HEK293T (cell line): Measurements from ENCODE around the gene CRISP2.

Experiments used
- CTCF ChIA-PET: fragments of 350-600 bp; formaldehyde crosslinking; extraction: SDS; loops from one replicate; lab custom pipeline; 2021; ENCODE audit warnings: antibody characterized with exemption, inconsistent platforms; lab: Yijun Ruan, JAX
- POLR2A ChIA-PET: fragments of 350-600 bp; formaldehyde crosslinking; extraction: SDS; loops from one replicate; lab custom pipeline; 2020; ENCODE audit warnings: antibody characterized with exemption, inconsistent platforms; lab: Yijun Ruan, JAX
- DNase-seq: peaks from one replicate; pipeline ENCODE4 v3.0.0; 2012; ENCODE audit warnings: mixed read lengths; ENCODE audit errors: extremely low spot score
- ARNT ChIP-seq: fragments of 450-650 bp; IDR thresholded peaks from 2 replicates; pipeline ENCODE4 v1.6.1; 2017; ENCODE audit warnings: mild to moderate bottlenecking
- BHLHE40 ChIP-seq: fragments of 450-650 bp; IDR thresholded peaks from 2 replicates; pipeline ENCODE4 v1.6.1; 2016; ENCODE audit warnings: mild to moderate bottlenecking, moderate library complexity, borderline replicate concordance
- CTBP1 ChIP-seq: fragments of 450-650 bp; IDR thresholded peaks from 2 replicates; pipeline ENCODE4 v1.6.1; 2016; ENCODE audit warnings: borderline replicate concordance
- ELF4 ChIP-seq: fragments of 450-650 bp; IDR thresholded peaks from 2 replicates; pipeline ENCODE4 v1.6.1; 2017; ENCODE audit warnings: antibody characterized with exemption
- FOXA1 ChIP-seq: fragments of 450-650 bp; IDR thresholded peaks from 2 replicates; pipeline ENCODE4 v1.6.1; 2016; ENCODE audit warnings: mild to moderate bottlenecking
- FOXK2 ChIP-seq: fragments of 450-650 bp; IDR thresholded peaks from 2 replicates; pipeline ENCODE4 v1.6.1; 2016; ENCODE audit warnings: mild to moderate bottlenecking
- FOXM1 ChIP-seq: fragments of 450-650 bp; IDR thresholded peaks from 2 replicates; pipeline ENCODE4 v1.6.1; 2017; ENCODE audit warnings: mild to moderate bottlenecking, borderline replicate concordance
- HDGF ChIP-seq: fragments of 450-650 bp; IDR thresholded peaks from 2 replicates; pipeline ENCODE4 v1.6.1; 2017; ENCODE audit warnings: antibody characterized with exemption, borderline replicate concordance
- L3MBTL2 ChIP-seq: fragments of 450-650 bp; conservative IDR thresholded peaks from 2 replicates; pipeline ENCODE4 v1.6.1; 2016; ENCODE audit warnings: mild to moderate bottlenecking
- LEF1 ChIP-seq: fragments of 450-650 bp; IDR thresholded peaks from 2 replicates; pipeline ENCODE4 v1.6.1; 2017; ENCODE audit warnings: mild to moderate bottlenecking, borderline replicate concordance
- NFRKB ChIP-seq: fragments of 450-650 bp; IDR thresholded peaks from 2 replicates; pipeline ENCODE4 v1.6.1; 2016; ENCODE audit warnings: mild to moderate bottlenecking, moderate library complexity
- PKNOX1 ChIP-seq: fragments of 450-650 bp; IDR thresholded peaks from 2 replicates; pipeline ENCODE4 v1.6.1; 2016
- SP1 ChIP-seq: fragments of 450-650 bp; IDR thresholded peaks from 2 replicates; pipeline ENCODE4 v1.6.1; 2017
- SUZ12 ChIP-seq: fragments of 450-650 bp; IDR thresholded peaks from 2 replicates; pipeline ENCODE4 v1.6.1; 2016; ENCODE audit warnings: mild to moderate bottlenecking
- TARDBP ChIP-seq: fragments of 450-650 bp; IDR thresholded peaks from 2 replicates; pipeline ENCODE4 v1.6.1; 2016
- ZNF384 ChIP-seq: fragments of 450-650 bp; IDR thresholded peaks from 2 replicates; pipeline ENCODE4 v1.6.1; 2016

The CRISP2 gene

GRCh38 chr6:49692534-49692933, 20.8 kb downstream of the CRISP2 start:
- TF ChIP-seq TARDBP (no peak), BHLHE40 (no peak), FOXA1 (no peak), LEF1 (no peak), FOXM1 (no peak), PKNOX1 (no peak), L3MBTL2 (no peak), SUZ12 (no peak), HDGF (no peak), FOXK2 (no peak), CTBP1 (no peak), SP1 (no peak), ZNF384 (no peak), ELF4 (no peak), NFRKB (no peak), ARNT (no peak)
- no peak for DNase-seq
- ChIA-PET CTCF (no interaction called here), POLR2A (no interaction called here)

- TF ChIP-seq ZNF384, result no peak
- no peak for TF ChIP-seq NFRKB
- TF ChIP-seq BHLHE40, result no peak
- no peak for TF ChIP-seq FOXM1
- no peak for TF ChIP-seq PKNOX1
- no peak for DNase-seq
- POLR2A ChIA-PET, result no interaction called here
- CTCF ChIA-PET, result no interaction called here
These were observed 36.6 kb downstream of the CRISP2 start for GRCh38 chr6:49676671-49677281.

GRCh38 chr6:49675816-49676215, 37.5 kb downstream of the CRISP2 start:
- no peak for DNase-seq
- POLR2A ChIA-PET, result no interaction called here
- CTCF ChIA-PET, result no interaction called here
- TF ChIP-seq HDGF, result no peak
- TF ChIP-seq LEF1, result no peak
- TF ChIP-seq ZNF384, result no peak
- TF ChIP-seq PKNOX1, result no peak
- no peak for TF ChIP-seq SUZ12
- no peak for TF ChIP-seq ARNT
- TF ChIP-seq NFRKB, result no peak
- no peak for TF ChIP-seq FOXK2
- no peak for TF ChIP-seq L3MBTL2
- TF ChIP-seq FOXA1, result no peak
- TF ChIP-seq TARDBP, result no peak
- TF ChIP-seq ELF4, result no peak
- no peak for TF ChIP-seq SP1
- no peak for TF ChIP-seq BHLHE40
- no peak for TF ChIP-seq FOXM1
- TF ChIP-seq CTBP1, result no peak

GRCh38 chr6:49668083-49668511, 45.2 kb downstream of the CRISP2 start:
- TF ChIP-seq CTBP1 (no peak), SUZ12 (no peak), FOXM1 (no peak), PKNOX1 (no peak), NFRKB (no peak), ELF4 (no peak), ARNT (no peak)
- ChIA-PET CTCF (no interaction called here), POLR2A (no interaction called here)
- no peak for DNase-seq

GRCh38 chr6:49666930-49667757, 46.2 kb downstream of the CRISP2 start:
- no peak for DNase-seq
- TF ChIP-seq CTBP1, result no peak
- no peak for TF ChIP-seq ARNT
- TF ChIP-seq TARDBP, result no peak
- TF ChIP-seq ELF4, result no peak
- no peak for TF ChIP-seq NFRKB
- no peak for TF ChIP-seq FOXA1
- no peak for TF ChIP-seq SP1
- TF ChIP-seq PKNOX1, result no peak
- TF ChIP-seq HDGF, result no peak
- no peak for TF ChIP-seq FOXM1
- no peak for TF ChIP-seq ZNF384
- TF ChIP-seq FOXK2, result no peak
- no peak for TF ChIP-seq LEF1
- TF ChIP-seq SUZ12, result no peak
- no peak for TF ChIP-seq L3MBTL2
- ChIA-PET POLR2A (no interaction called here), CTCF (no interaction called here)
